HG03097 (cell line): ENCODE results near the gene BICC1.

Experiments
- ATAC-seq: cut with Tn5 transposase; IDR thresholded peaks from one replicate; pipeline ENCODE4 v1.9.1; 2021; ENCODE audit not compliant: unreplicated experiment, low FRiP score

The BICC1 gene

DNA sequence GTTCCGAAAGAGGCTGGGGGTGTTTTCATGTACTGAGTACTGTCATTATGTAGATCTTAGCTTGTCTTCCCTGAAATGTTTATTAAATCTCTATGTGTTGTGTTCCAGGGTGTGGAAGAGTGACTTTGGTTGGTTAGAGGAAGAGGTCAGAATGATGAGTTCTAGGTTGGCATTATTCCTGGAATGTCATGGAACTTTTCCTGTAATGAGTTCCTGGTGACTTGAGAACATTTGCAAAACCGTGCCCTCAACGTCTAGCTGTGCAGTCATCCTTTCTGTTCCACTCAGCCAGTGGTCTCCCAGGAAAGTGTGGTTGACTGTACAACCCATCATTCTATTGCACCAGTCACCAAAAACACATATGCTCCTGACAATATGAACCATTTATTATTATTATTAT is 129.6 kb downstream of the BICC1 start:
- ATAC-seq: no peak

DNA sequence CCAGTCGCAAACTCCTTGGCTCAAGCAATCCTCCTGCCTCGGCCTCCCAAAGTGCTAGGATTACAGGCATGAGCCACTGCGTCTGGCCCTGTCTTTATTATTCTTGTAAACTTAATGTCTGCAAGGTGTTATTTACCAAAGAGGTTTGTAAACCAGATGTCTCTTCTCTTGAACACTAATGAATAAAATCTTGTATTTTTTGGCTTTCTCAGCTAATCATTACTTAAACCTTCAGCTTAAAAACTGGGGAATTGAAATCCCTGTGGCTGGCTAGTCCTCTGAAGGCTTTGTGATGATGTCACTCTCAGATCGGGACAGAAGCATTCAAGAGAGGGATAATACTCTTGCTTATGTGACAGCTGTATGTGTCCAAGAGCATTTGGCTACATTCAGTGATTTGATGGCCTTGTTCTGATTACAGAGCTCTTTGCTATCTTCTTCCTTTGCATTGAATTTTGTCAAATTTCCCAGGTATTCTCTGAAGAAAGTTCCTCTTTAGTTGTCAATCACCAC is 130.3 kb downstream of the BICC1 start:
- ATAC-seq: no peak

GRCh38 chr10:58644311-58644710 is 131.6 kb downstream of the BICC1 start:
- no peak for ATAC-seq

- ATAC-seq: no peak
Measured at GRCh38 chr10:58645416-58646146, 132.9 kb downstream of the BICC1 start.

DNA sequence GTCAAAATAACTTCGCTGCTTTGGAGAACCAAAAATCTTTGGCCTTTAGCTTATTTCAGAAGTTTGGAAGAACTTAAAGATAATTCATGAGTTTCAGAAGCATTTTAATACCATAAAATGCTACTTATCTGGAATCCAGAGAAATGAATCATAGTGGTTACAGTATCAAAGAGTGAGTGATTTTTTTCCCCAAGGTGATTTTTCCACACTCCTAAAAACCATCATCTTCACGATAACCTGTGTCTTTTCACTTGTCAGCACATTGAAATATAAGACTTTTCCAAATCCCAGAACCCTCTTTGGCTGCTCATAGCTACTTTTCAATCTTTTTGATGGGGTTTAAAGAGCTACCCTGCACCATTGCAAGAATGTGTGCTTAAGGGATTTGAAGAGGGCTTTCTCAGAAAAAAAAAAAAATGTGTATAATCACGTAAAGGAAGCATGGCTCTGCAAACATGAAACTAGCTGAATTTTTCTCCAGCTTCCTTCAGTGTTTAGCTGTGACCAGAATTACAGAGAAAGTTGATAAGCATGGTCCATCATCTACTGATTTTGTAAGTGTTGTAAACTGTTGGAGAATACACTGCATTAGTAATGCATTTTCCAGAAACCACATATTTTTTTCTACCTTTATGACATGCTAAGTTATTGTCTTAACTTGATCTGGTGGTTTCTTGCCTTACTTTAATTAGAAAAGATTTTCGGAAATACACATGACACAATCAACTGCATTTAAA is 134.9 kb downstream of the BICC1 start:
- no peak for ATAC-seq

- ATAC-seq: no peak
Measured at GRCh38 chr10:58648131-58648530, 135.5 kb downstream of the BICC1 start.

DNA sequence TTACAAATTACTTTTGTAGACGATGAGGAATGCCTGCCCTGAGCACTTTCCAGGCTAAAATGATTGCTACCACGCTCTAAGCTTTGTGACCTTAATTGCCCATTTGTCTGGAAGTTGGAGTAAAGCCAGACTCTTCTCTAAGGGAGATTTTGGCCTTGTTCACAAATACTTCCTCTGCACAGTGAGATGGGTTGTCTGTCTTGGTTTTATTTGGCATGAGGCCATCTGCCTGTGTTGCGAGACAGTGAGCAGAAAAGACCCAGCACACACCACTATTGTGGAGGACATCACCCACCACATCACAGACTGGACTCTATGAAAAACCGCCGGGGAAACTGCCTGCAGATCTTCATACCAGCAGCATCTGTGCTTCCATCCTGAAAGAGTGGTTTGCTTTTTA is 138.4 kb downstream of the BICC1 start:
- ATAC-seq: no peak

DNA sequence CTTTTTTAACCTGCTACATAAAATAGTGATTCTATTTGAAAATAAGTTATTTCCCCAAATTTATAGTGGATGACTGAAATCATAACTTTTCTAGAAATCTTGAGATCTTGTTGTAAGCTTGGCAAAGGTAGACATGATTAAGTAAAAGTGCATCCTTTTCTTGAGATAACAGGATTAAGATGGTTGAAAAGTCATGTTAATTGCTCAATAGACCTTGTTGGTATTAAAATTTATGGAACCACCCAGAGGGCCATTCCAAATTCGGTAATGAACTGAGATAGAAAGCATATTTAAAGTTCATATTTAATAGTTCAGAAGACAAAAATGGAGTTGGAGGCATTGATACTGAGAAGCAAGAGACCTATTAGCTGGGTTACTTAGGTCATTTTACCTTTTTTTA is 139.1 kb downstream of the BICC1 start:
- ATAC-seq: no peak

- ATAC-seq: no peak
Measured at GRCh38 chr10:58653139-58653538, 140.5 kb downstream of the BICC1 start.

GRCh38 chr10:58660575-58661255 is 148.0 kb downstream of the BICC1 start:
- no peak for ATAC-seq

- no peak for ATAC-seq
Measured at GRCh38 chr10:58661336-58661735, 148.7 kb downstream of the BICC1 start.

DNA sequence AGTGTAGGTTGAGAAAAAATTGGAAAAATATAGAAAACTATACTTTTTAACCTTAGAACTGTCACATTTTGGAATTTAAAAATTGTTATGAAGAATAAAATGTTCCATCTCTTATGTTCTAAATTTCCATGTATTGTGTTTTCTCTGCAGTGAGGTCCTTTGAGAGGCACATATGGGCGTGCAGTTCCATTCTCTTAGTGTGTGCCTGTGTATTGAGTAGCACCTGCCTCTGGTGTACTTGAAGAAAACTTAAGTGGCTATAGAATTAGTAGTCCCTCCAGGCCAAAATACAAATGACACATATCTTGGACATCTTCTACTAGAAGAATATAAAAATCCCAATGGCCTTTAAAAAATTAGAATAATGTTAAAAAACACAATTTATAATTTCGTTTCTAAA is 149.2 kb downstream of the BICC1 start:
- no peak for ATAC-seq

DNA sequence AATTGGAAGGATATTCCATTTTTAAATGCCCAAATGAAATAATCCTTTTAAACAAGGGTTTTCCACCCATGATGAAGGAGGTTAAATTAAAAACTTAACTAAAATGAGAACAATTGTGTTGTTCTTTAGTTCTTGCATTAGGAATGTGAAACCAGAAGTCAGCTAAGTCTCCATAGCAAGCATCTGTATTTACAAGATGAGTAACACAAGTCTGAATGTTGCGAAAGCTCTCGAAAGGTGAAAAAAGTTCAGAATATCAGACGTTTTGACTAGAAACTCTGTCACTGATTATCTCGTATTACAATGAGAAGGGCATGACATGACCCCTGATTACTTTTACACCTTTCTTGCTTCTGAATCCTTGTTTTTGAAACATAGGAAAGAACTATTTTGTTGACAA is 149.6 kb downstream of the BICC1 start:
- no peak for ATAC-seq

GRCh38 chr10:58665361-58665760 is 152.7 kb downstream of the BICC1 start:
- ATAC-seq: no peak

- ATAC-seq: no peak
Measured at GRCh38 chr10:58666024-58666423, 153.4 kb downstream of the BICC1 start.

DNA sequence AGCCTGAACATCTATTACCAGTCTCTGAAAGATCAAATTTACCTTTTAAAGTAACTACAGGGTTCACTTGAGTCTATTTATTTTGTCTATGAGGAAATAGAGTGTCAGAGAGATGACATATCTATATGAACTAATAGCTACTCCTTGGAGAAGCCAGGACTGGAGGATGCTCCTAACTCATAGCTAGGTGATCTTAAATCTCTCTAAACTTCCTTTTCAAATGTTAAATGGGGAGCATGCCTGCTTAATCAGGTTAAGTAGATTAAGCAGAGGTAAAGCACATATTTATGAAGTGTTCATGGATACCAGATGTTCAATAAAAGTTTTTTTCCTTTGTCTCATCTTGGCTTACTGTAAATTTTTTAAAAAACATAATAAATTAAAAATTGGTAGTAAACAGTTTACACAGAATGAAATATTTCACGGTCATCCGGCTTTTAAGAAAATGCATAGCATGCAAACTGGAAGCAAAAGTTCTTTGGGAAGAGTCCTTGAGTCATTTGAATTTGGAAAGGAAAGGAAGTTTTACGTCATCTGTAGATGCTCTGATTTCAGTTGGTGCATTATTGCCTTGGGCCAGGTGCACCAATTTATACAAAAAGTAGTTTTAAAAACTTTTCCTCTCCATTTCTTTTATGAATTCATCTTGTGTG is 155.1 kb downstream of the BICC1 start:
- ATAC-seq: no peak

DNA sequence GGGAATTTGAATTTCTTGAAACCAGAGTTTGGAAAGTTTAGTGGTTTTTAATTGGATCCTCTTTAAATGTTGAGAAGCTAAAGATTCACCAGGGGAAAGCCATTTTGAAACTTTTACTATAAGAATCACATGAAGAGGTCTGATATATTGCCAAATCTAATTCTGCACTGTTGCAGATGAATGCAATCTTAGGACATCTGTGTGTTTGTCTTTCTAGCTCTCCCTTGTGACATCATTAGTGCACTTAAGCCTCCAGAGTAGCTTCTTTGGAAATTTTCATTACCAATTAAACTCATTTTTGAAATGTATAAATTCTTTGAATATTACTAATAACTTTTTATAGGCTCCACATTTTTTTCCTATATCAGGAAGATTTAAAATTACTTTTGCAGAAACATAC is 160.2 kb downstream of the BICC1 start:
- ATAC-seq: no peak

GRCh38 chr10:58674251-58674650 is 161.6 kb downstream of the BICC1 start:
- no peak for ATAC-seq

DNA sequence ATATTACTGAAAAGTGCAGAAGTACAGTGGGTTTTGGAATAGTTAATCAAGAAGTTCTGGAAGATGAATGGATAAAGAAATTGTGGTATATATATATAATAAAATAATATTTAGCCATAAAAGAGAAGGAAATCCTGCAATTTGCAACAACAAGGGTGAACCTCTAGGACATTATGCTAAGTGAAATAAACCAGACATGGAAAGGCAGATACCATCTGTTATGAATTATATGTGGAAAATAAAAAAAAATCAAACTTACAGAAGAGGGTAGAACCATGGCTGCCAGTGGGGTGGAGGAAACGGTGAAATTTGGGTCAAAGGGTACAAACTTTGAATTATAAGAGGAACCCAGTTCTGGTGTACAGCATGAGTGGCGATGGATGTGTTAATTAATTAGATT is 162.6 kb downstream of the BICC1 start:
- no peak for ATAC-seq

DNA sequence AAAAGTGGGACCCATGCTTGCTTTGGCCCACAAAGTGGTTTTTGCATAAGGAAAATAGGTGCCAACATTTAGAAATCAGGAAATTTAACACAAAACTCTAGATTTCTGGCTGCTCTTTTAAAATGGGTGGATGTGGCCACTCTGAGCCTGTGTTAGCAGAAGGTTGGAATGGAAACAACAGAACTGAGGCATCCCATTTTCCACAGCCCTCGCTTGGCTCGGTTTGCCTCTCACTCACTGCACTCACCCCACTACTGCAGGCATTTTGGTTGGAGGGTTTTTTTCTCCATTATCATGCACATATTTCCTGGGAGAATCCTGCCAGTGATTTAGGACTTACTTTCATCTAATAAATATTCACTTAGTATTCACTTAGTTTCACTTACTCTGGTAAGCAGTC is 178.9 kb downstream of the BICC1 start:
- ATAC-seq: no peak

DNA sequence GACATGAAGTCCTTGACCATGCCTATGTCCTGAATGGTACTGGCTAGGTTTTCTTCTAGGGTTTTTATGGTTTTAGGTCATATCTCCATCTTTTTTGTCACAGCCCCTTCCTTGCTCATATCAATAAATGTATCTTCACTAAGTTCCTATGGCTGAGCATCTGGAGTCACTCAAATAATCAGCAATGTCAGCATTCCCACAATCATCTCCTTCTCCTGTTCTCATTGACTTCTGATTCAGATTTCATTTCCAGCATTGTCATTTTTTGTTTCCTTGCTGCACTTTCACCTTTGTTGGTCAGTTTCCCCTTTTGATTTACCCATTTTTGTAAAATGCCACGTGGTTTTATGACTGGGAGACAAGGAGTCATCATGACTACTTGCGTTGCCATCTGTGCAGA is 181.2 kb downstream of the BICC1 start:
- ATAC-seq: no peak
